Kidney epithelial cell (primary cell): ENCODE results near the gene CYRIA. TPM values are rescaled to one million over a fixed set of nuclear protein-coding genes. Genes with fewer than 3 reads are reported as not detected.

Experiments used
- DNase-seq: peaks from one replicate; pipeline ENCODE4 v3.0.0-alpha.2; 2010; ENCODE audit warnings: low read depth
- H3K27me3 ChIP-seq: 2 replicates; pipeline ENCODE4 v1.6.0; 2011; ENCODE audit warnings: low read length; ENCODE audit not compliant: control insufficient read depth, insufficient read depth
- H3K36me3 ChIP-seq: 2 replicates; pipeline ENCODE4 v1.5.1; 2011; ENCODE audit warnings: low read length; ENCODE audit not compliant: control insufficient read depth, insufficient read depth
- H3K4me3 ChIP-seq: 2 replicates; pipeline ENCODE4 v1.5.1; 2011; ENCODE audit warnings: low read depth, mild to moderate bottlenecking, control low read depth, low read length
- CTCF ChIP-seq: IDR thresholded peaks from 2 replicates; pipeline ENCODE4 v1.5.1; 2011; ENCODE audit warnings: mild to moderate bottlenecking, moderate library complexity, low read length, control low read depth, inconsistent platforms; ENCODE audit not compliant: insufficient read depth, poor library complexity, severe bottlenecking
- total RNA-seq: library from RNA; depleted of rRNA; stranded (reverse); fragments of >200 nt; gene quantifications from 2 replicates; pipeline ENCODE4 v1.2.3, GENCODE V29; 2015

Gene CYRIA
- total RNA-seq, 1 donor from 2014 or later = 3.0 TPM

GRCh38 chr2:16635791-16636699, 29.6 kb downstream of the CYRIA start:
- H3K27me3 ChIP-seq = no peaks in the 10 kb centered on the region
- DNase-seq = no peak
- TF ChIP-seq CTCF = no peak
- H3K4me3 ChIP-seq = no peak overlapping the region
- no peaks in the 10 kb centered on the region for H3K36me3 ChIP-seq

DNA sequence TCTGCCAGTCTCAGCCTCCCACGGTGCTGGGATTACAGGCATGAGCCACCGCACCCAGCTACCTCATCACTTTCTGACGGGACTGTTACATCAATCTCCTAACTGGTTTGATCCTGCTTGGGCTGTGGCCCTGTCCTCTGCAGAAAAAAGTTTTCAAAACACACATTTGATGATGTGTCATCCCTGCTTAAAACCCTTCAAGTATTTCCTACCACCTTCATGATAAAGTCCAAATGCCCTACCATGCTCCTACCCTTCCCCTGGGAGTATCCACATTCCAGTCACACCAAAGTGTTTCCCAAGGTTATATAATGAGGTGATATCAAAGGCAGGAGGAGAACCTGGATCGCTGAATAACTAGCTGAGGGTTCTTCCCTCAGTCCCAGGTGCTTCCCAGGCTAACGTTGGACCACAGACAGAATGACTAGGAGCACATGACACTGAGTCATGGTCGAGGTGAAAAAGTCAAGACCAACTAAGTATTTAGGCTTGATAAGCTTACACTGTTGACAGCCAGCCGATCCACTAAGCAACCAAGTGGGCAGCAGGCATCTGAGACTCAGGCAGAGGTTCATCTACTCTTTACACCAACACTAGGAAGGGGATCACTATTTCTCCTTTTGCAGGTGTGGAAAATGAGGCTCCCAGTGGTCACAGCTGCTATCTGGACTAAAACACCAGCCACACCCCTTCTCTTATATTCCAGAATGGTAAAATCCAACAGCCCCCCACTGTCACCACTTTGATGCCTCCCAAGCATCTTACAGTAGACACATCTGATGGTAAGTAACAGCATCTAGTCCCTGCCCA, 31.8 kb downstream of the CYRIA start:
- Histone ChIP-seq H3K36me3 (no peaks in the 10 kb centered on the region), H3K27me3 (no peaks in the 10 kb centered on the region), H3K4me3 (no peak overlapping the region)
- DNase-seq = peak; percentile 67
- no peak for TF ChIP-seq CTCF

- no peak overlapping the region for H3K4me3 ChIP-seq
- no peaks in the 10 kb centered on the region for H3K27me3 ChIP-seq
- no peak for TF ChIP-seq CTCF
- no peak for DNase-seq
- no peaks in the 10 kb centered on the region for H3K36me3 ChIP-seq
Observed at GRCh38 chr2:16632598-16632997, 33.0 kb downstream of the CYRIA start.

- H3K4me3 ChIP-seq = no peak overlapping the region
- TF ChIP-seq CTCF = no peak
- H3K27me3 ChIP-seq = no peaks in the 10 kb centered on the region
- no peaks in the 10 kb centered on the region for H3K36me3 ChIP-seq
- DNase-seq = no peak
Observed at GRCh38 chr2:16630463-16630862, 35.2 kb downstream of the CYRIA start.

- H3K36me3 ChIP-seq = no peaks in the 10 kb centered on the region
- H3K4me3 ChIP-seq = no peak overlapping the region
- DNase-seq = no peak
- TF ChIP-seq CTCF = no peak
- H3K27me3 ChIP-seq = no peaks in the 10 kb centered on the region
Observed at GRCh38 chr2:16629770-16630169, 35.9 kb downstream of the CYRIA start.
